GM18861 (cell line): ENCODE results near the gene KAT2A.

Source experiments
- ATAC-seq: cut with Tn5 transposase; IDR thresholded peaks from one replicate; pipeline ENCODE4 v1.9.1; 2021; ENCODE audit not compliant: unreplicated experiment

The KAT2A gene

GRCh38 chr17:42065201-42065600 is 56.0 kb downstream of the KAT2A start:
- ATAC-seq = no peak
